GM21717 (cell line): ENCODE results near the gene RP2.

Source experiments
- ATAC-seq: cut with Tn5 transposase; IDR thresholded peaks from one replicate; pipeline ENCODE4 v1.9.1; 2021; ENCODE audit warnings: mild to moderate bottlenecking, moderate library complexity; ENCODE audit not compliant: unreplicated experiment

RP2 gene

DNA sequence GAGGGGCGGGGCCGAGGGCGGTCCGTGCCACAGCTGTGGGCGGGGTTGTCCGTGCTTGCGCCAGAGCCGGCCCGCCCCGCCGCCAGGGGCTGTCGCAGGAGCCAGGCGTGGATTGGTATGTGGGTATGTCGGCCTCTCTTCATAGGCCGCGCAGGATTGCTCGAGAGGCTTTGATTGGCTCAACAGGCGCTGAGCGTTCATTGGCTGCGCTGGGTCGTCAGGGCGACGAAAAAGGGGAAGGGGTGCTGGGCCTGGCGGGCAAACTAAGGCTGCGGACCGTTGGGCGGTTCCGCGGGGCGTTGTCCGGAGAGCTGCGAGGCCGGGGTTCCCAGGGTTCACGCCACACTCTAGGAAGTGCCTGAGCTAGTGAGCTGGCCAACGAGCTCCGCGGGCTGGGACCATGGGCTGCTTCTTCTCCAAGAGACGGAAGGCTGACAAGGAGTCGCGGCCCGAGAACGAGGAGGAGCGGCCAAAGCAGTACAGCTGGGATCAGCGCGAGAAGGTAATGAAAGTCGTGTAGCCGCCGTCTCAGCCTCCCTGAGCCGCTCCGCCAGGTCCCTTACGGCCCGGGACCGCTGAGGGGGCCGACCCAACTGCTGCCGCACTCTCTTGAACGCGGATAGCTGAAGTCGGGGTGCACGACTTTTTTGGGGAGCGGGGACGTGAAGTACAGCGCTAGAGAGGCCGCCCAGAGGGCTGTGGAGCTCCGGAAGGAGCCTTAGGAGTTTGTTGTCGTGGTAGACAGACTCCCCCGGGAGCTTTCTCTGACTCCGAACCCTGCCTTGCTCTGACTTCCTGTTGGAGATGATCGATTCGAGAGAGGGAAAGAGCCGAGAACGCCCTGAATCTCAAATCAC lies at the start of gene RP2:
Gene RP2, plus strand, starts transcription at position 343 of the 857 bp plus-strand sequence. Its CDS starts 58 bp downstream, at position 401.
- ATAC-seq, result peak; percentile 91

GRCh38 chrX:46788902-46789301 lies 47.9 kb upstream of the RP2 start:
- no peak for ATAC-seq

- ATAC-seq, result peak; percentile 52
Measured at GRCh38 chrX:46791927-46792809, 44.7 kb upstream of the RP2 start.

DNA sequence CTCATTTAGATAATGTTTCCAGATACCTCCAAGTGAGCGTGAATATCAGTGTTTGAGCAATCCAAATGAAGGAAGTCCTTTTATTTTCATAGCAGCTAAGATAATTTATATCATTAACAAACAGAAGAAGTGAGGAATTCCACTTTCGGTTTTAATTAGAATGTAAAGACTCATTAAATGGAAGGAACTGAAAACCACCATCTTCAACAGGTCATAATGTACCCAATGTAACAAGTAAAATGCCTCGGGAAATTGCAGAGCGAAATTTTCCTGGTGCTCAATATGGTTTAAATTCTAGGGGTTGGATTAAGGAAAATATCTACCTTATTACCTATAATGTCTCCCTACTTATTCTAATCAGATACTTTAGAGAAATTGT lies 44.0 kb upstream of the RP2 start:
- ATAC-seq, result no peak

DNA sequence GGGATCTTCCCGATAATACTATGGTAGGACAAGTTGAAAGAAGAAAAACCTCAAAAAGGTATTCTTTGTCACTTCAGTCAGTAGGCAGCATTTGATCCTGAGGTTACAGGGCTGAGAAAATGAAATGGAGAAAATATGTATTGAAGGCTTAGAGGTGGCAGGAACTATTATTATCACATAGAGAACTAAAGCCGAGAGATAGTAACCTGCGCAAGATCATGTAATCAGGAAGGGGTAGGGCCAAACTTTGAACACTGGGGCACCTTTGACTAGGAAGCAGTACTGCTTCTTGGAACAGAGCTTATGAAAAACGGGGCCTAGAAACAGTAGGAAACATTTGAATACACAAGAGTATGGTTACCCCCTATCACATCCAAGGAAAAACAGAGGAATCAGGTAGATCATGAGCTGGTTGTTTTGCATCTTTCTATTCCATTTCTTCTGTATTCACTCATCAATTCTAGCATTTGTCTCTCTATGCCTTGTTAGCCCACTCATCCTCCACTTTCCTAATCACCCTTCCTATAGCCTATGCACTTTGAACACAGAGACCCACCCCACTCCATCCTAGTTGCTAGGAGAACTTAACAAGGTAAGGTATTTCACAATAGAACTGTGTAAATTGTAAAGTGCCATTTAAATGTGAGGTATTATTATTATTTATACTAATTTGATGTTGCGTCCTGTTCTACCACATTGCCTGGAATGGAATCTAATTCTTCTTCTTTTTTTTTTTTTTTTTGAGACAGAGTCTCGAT lies 43.3 kb upstream of the RP2 start:
- no peak for ATAC-seq

GRCh38 chrX:46796574-46797191 lies 40.2 kb upstream of the RP2 start:
- ATAC-seq, result no peak

GRCh38 chrX:46803140-46803539 lies 33.7 kb upstream of the RP2 start:
- no peak for ATAC-seq

- no peak for ATAC-seq
Measured at GRCh38 chrX:46805270-46805669, 31.6 kb upstream of the RP2 start.

GRCh38 chrX:46811121-46811520 lies 25.7 kb upstream of the RP2 start:
- no peak for ATAC-seq

GRCh38 chrX:46812445-46812844 lies 24.4 kb upstream of the RP2 start:
- no peak for ATAC-seq

GRCh38 chrX:46814966-46815365 lies 21.9 kb upstream of the RP2 start:
- ATAC-seq, result no peak

GRCh38 chrX:46819136-46819535 lies 17.7 kb upstream of the RP2 start:
- ATAC-seq, result no peak

DNA sequence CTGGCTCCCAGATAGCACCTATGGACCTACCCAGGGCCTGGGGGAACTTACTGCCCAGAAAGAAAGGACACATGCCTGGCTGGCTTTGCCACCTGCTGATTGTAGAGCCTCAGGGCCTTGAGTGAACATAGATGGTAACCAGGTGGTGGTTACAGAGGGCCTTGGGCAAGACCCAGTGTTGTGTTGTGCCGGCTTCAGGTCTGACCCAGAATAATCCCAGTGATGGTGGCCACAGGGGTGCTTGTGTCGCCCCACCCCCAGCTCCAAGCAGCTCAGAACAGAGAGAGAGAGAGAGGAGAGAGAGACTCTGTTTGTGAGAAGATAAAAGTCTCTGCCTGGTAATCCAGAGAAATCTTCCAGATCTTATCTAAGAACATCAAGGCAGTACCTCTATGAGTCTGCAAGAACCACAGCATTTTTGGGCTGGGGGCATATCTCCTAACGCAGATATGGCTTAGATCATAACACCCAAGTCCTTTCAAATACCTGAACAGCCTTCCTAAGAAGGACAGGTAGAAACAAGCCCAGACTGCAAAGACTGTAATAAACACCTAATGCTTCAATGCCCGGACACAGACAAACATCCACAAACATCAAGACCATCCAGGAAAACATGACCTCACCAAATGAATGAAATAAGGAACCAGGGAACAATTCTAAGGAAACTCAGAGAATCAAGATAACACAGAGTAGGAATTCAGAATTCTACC lies 16.3 kb upstream of the RP2 start:
- no peak for ATAC-seq

GRCh38 chrX:46823481-46823880 lies 13.4 kb upstream of the RP2 start:
- ATAC-seq, result no peak

DNA sequence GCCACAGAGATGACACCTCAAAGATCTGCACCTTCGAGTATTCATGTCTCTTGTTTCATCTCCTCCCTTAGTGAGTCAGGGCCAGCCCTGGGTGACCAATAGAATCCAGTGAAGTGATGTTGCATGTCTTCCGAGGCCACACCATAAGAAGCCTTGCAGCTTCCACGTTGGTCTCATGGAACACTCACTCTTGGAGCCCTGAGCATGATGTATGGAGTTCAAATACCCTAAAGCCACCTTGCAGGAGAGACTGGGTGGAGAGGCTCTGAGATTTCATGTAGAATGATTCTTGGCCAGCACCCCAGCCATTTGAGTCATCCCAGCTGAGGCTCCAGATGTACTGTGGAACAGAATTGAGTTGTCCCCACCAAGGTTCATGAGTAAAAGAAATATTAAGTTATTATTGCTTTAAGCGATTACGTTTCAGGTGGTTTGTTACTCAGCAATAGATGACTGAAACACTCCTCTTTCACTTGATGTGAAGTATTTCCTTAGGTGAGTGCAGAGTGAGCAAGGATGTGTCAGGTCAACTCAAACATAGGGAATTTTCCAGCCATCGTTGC lies 5.0 kb upstream of the RP2 start:
- no peak for ATAC-seq

- ATAC-seq, result peak; percentile 42
Measured at GRCh38 chrX:46837558-46838485, 979 bp downstream of the RP2 start.

DNA sequence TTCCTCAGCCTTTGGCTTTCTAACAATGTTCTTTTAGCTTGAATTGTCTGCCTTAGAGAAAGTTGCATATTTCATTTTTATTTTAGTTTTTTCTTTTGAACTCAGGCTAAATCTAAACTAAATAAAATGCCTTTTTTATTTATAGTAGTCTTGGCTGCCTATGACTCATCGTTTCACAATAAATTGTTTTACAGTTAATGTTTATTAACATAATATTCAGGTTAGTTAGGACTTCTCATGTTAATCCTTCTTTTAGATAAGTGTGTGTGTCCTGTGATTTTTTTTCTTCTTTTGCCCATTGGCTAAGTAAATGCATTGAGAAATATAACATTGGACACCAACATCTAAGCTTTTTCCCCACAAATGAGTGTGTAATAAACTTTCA lies 1.6 kb downstream of the RP2 start:
- ATAC-seq, result no peak

- no peak for ATAC-seq
Measured at GRCh38 chrX:46838974-46839480, 2.2 kb downstream of the RP2 start.

DNA sequence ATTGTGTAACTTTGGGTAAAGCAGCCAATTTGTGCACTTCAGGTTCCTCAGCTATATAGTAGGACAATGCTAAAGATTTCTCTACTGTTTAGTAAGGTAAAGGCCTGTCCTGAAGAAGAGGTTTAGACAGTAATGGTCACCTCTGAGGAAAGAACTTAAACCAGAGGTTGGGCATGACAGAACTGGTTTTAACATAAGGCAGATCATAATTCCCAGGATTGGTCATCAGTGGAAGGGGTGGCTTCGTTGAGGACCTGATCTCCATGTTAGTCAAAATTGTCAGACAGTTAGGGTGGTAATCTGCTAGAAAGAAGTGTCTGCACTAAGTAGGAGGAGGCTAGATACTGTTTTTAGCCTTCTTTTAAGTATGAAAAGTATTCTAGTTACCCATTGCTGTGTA lies 4.1 kb downstream of the RP2 start:
- ATAC-seq, result no peak
